Loucy (cell line): ENCODE results near the gene COMMD2.
A peak's percentile ranks its signal among the peaks of the same experiment; 100 is the strongest.

Experiments used
- H2AFZ ChIP-seq: fragments of 200-600 bp; sonication (generic); 2 replicates; pipeline ENCODE4 v1.6.0; 2016; ENCODE audit warnings: antibody characterized with exemption, mild to moderate bottlenecking, low read length, moderate library complexity
- H3F3A ChIP-seq: fragments of 200-600 bp; 2 replicates; pipeline ENCODE4 v1.6.0; 2016; ENCODE audit warnings: antibody characterized with exemption, low read depth, mild to moderate bottlenecking
- H3K27me3 ChIP-seq: fragments of 200-600 bp; sonication (generic); 2 replicates; pipeline ENCODE4 v1.6.1; 2014; ENCODE audit warnings: low read length, mild to moderate bottlenecking; ENCODE audit not compliant: insufficient read depth, poor library complexity, severe bottlenecking
- H3K36me3 ChIP-seq: fragments of 200-600 bp; sonication (generic); 2 replicates; pipeline ENCODE4 v1.6.1; 2016; ENCODE audit warnings: low read length; ENCODE audit not compliant: insufficient read depth
- H3K4me1 ChIP-seq: fragments of 200-600 bp; sonication (generic); 2 replicates; pipeline ENCODE4 v1.5.1; 2014; ENCODE audit warnings: low read length, mild to moderate bottlenecking; ENCODE audit not compliant: insufficient read depth, poor library complexity, severe bottlenecking
- H3K4me2 ChIP-seq: fragments of 200-600 bp; sonication (generic); 2 replicates; pipeline ENCODE4 v1.6.0; 2014; ENCODE audit warnings: antibody characterized with exemption, low read length, low read depth, mild to moderate bottlenecking; ENCODE audit not compliant: poor library complexity, severe bottlenecking
- H3K4me3 ChIP-seq: fragments of 200-600 bp; sonication (generic); 2 replicates; pipeline ENCODE4 v1.5.1; 2014; ENCODE audit warnings: low read length, mild to moderate bottlenecking, mixed read lengths; ENCODE audit not compliant: poor library complexity, severe bottlenecking
- H3K79me2 ChIP-seq: fragments of 200-600 bp; sonication (generic); 2 replicates; pipeline ENCODE4 v1.6.1; 2014; ENCODE audit warnings: low read length; ENCODE audit not compliant: insufficient read depth
- H3K9ac ChIP-seq: fragments of 200-600 bp; sonication (generic); 2 replicates; pipeline ENCODE4 v1.6.0; 2014; ENCODE audit warnings: mild to moderate bottlenecking, low read depth, low read length, moderate library complexity; ENCODE audit not compliant: poor library complexity, severe bottlenecking
- H3K9me2 ChIP-seq: fragments of 200-600 bp; sonication (generic); replicated peaks from 2 replicates; pipeline ENCODE4 v1.6.1; 2016; ENCODE audit warnings: low read depth, low read length, mixed read lengths
- H3K9me3 ChIP-seq: fragments of 200-600 bp; sonication (generic); 2 replicates; pipeline ENCODE4 v1.6.1; 2014; ENCODE audit warnings: mild to moderate bottlenecking, antibody characterized with exemption, low read length, low read depth; ENCODE audit not compliant: insufficient read depth
- H4K20me1 ChIP-seq: fragments of 200-600 bp; sonication (generic); 2 replicates; pipeline ENCODE4 v1.6.0; 2014; ENCODE audit warnings: antibody characterized with exemption, low read length, mild to moderate bottlenecking; ENCODE audit not compliant: insufficient read depth, poor library complexity, severe bottlenecking
- CTCF ChIP-seq: fragments of 200-600 bp; sonication (generic); conservative IDR thresholded peaks from 2 replicates; pipeline ENCODE4 v1.5.1; 2014; ENCODE audit warnings: mild to moderate bottlenecking, antibody characterized with exemption, low read length
- EZH2phosphoT487 ChIP-seq: fragments of 200-600 bp; IDR thresholded peaks from 2 replicates; pipeline ENCODE4 v1.6.1; 2018; ENCODE audit warnings: antibody characterized with exemption, mild to moderate bottlenecking, moderate library complexity, borderline replicate concordance

Gene COMMD2

GRCh38 chr3:149717391-149718056, 34.8 kb downstream of the COMMD2 start:
- no peaks in the 10 kb centered on the region for H3K36me3 ChIP-seq
- H3K9me3 ChIP-seq = peaks cover 4% of the 10 kb centered on the region; the same call in 1 of the 2 replicates
- no peaks in the 10 kb centered on the region for H3K9me2 ChIP-seq
- no peak overlapping the region for H3K4me2 ChIP-seq
- H3K4me3 ChIP-seq = no peak overlapping the region
- TF ChIP-seq EZH2phosphoT487 = no peak
- peak; percentile 84 for TF ChIP-seq CTCF
- H3K79me2 ChIP-seq = no peaks in the 10 kb centered on the region
- peak overlapping the region; percentile 53 for H2AFZ ChIP-seq
- H3K4me1 ChIP-seq = no peaks in the 10 kb centered on the region
- H3K9ac ChIP-seq = no peak overlapping the region
- no peaks in the 10 kb centered on the region for H4K20me1 ChIP-seq
- no peaks in the 10 kb centered on the region for H3K27me3 ChIP-seq
- no peaks in the 10 kb centered on the region for H3F3A ChIP-seq

- no peaks in the 10 kb centered on the region for H3K36me3 ChIP-seq
- TF ChIP-seq EZH2phosphoT487 (no peak), CTCF (no peak)
- no peaks in the 10 kb centered on the region for H3K27me3 ChIP-seq
- H3K4me3 ChIP-seq = no peak overlapping the region
- no peak overlapping the region for H3K9ac ChIP-seq
- H3K4me1 ChIP-seq = no peaks in the 10 kb centered on the region
- no peaks in the 10 kb centered on the region for H3F3A ChIP-seq
- peaks cover 4% of the 10 kb centered on the region; the same call in 1 of the 2 replicates for H3K9me3 ChIP-seq
- no peaks in the 10 kb centered on the region for H4K20me1 ChIP-seq
- peak overlapping the region; percentile 53 for H2AFZ ChIP-seq
- no peaks in the 10 kb centered on the region for H3K79me2 ChIP-seq
- no peak overlapping the region for H3K4me2 ChIP-seq
- H3K9me2 ChIP-seq = no peaks in the 10 kb centered on the region
Measured at GRCh38 chr3:149716984-149717383, 35.3 kb downstream of the COMMD2 start.

- Histone ChIP-seq H4K20me1 (no peaks in the 10 kb centered on the region), H3K4me1 (no peaks in the 10 kb centered on the region), H3K9me3 (no peaks in the 10 kb centered on the region), H3K4me2 (no peak overlapping the region), H3K36me3 (no peaks in the 10 kb centered on the region), H3K9me2 (no peaks in the 10 kb centered on the region), H2AFZ (no peak overlapping the region), H3K79me2 (no peaks in the 10 kb centered on the region), H3K4me3 (no peak overlapping the region), H3K9ac (no peak overlapping the region), H3K27me3 (no peaks in the 10 kb centered on the region), H3F3A (no peaks in the 10 kb centered on the region)
- no peak for TF ChIP-seq CTCF
- no peak for TF ChIP-seq EZH2phosphoT487
Measured at GRCh38 chr3:149715247-149715646, 37.0 kb downstream of the COMMD2 start.
